IMR-90 (cell line): ENCODE measurements around the gene MECP2. TPM values are rescaled to one million over a fixed set of nuclear protein-coding genes. Genes with fewer than 3 reads are reported as not detected.
A peak's percentile ranks its signal among the peaks of the same experiment; 100 is the strongest.

Source experiments
- ATAC-seq: fragments of 200-7000 bp; cut with Tn5 transposase; 2 replicates; pipeline ENCODE4 v1.9.1; 2020; ENCODE audit warnings: low read depth, mild to moderate bottlenecking, moderate library complexity
- BruUV-seq: library from RNA; stranded (reverse); fragments of 400-500 nt; replicated peaks from 2 replicates; lab custom pipeline; 2021; lab: Mats Ljungman, UMichigan
- CTCF ChIA-PET: fragments of 300-600 bp; formaldehyde crosslinking; extraction: SDS; loops from one replicate; lab custom pipeline; 2021; ENCODE audit warnings: antibody characterized with exemption; lab: Yijun Ruan, JAX
- POLR2A ChIA-PET: fragments of 300-600 bp; sonication (Branson Sonifier 250); formaldehyde crosslinking; loops from one replicate; lab custom pipeline; 2022; ENCODE audit warnings: antibody characterized with exemption; ENCODE audit not compliant: unreplicated experiment; lab: Charles Lee
- DNase-seq: peaks from one replicate; pipeline ENCODE4 v3.0.0; 2013
- H2AFZ ChIP-seq: replicated peaks from 2 replicates; pipeline ENCODE3; 2013; ENCODE audit warnings: low read length, mild to moderate bottlenecking; ENCODE audit not compliant: poor library complexity
- H2AK5ac ChIP-seq: 2 replicates; pipeline ENCODE4 v1.6.1; 2013; ENCODE audit warnings: low read depth, low read length, inconsistent platforms
- H2AK9ac ChIP-seq: replicated peaks from 2 replicates; pipeline ENCODE3; 2013; ENCODE audit warnings: mild to moderate bottlenecking, low read depth, low read length, moderate library complexity; ENCODE audit not compliant: poor library complexity
- H2BK120ac ChIP-seq: 2 replicates; pipeline ENCODE4 v1.6.1; 2013; ENCODE audit warnings: low read depth, low read length, inconsistent platforms
- H2BK15ac ChIP-seq: 3 replicates; pipeline ENCODE4 v1.6.1; 2013; ENCODE audit warnings: low read depth, low read length, inconsistent platforms
- H2BK20ac ChIP-seq: 2 replicates; pipeline ENCODE4 v1.6.1; 2013; ENCODE audit warnings: low read depth, mild to moderate bottlenecking, inconsistent platforms, low read length, moderate library complexity
- H2BK5ac ChIP-seq: 2 replicates; pipeline ENCODE4 v1.6.1; 2013; ENCODE audit warnings: mild to moderate bottlenecking, low read depth, low read length, inconsistent platforms; ENCODE audit not compliant: poor library complexity, severe bottlenecking
- H3K14ac ChIP-seq: replicated peaks from 2 replicates; pipeline ENCODE4 v1.6.1; 2013; ENCODE audit warnings: low read depth, low read length, inconsistent platforms
- H3K18ac ChIP-seq: 2 replicates; pipeline ENCODE4 v1.6.1; 2013; ENCODE audit warnings: low read depth, low read length, control low read depth
- H3K23ac ChIP-seq: 2 replicates; pipeline ENCODE4 v1.6.1; 2013; ENCODE audit warnings: low read depth, low read length, inconsistent platforms
- H3K27ac ChIP-seq: 2 replicates; pipeline ENCODE4 v1.5.1; 2013; ENCODE audit warnings: mild to moderate bottlenecking, control low read depth, low read length; ENCODE audit not compliant: insufficient read depth
- H3K27me3 ChIP-seq: 2 replicates; pipeline ENCODE4 v1.6.1; 2013; ENCODE audit warnings: low read length; ENCODE audit not compliant: control insufficient read depth, insufficient read depth
- H3K36me3 ChIP-seq: 2 replicates; pipeline ENCODE4 v1.6.1; 2013; ENCODE audit warnings: low read length, mixed read lengths; ENCODE audit not compliant: control insufficient read depth, insufficient read depth
- H3K4ac ChIP-seq: 2 replicates; pipeline ENCODE4 v1.6.1; 2013; ENCODE audit warnings: low read depth, low read length, inconsistent platforms
- H3K4me1 ChIP-seq: 2 replicates; pipeline ENCODE4 v1.6.1; 2013; ENCODE audit warnings: low read length, mixed read lengths; ENCODE audit not compliant: control insufficient read depth, insufficient read depth
- H3K4me2 ChIP-seq: 2 replicates; pipeline ENCODE4 v1.6.1; 2013; ENCODE audit warnings: low read depth, mild to moderate bottlenecking, control low read depth, low read length, moderate library complexity
- H3K4me3 ChIP-seq: 2 replicates; pipeline ENCODE4 v1.5.1; 2013; ENCODE audit warnings: low read depth, mild to moderate bottlenecking, control low read depth, low read length, moderate library complexity; ENCODE audit not compliant: insufficient read depth
- H3K56ac ChIP-seq: 2 replicates; pipeline ENCODE4 v1.6.1; 2013; ENCODE audit warnings: low read length, inconsistent platforms; ENCODE audit not compliant: insufficient read depth; ENCODE audit errors: extremely low read depth
- H3K79me1 ChIP-seq, 2 experiments: 2 replicates each; pipeline ENCODE4 v1.6.1; 2013; ENCODE audit warnings: low read length in 2 of 2, inconsistent platforms in 1 of 2, low read depth in 1 of 2
- H3K9ac ChIP-seq: 2 replicates; pipeline ENCODE4 v1.6.1; 2013; ENCODE audit warnings: low read depth, low read length, control low read depth
- H3K9me1 ChIP-seq: 2 replicates; pipeline ENCODE4 v1.6.1; 2013; ENCODE audit warnings: low read length, inconsistent platforms; ENCODE audit not compliant: insufficient read depth
- H3K9me3 ChIP-seq: 2 replicates; pipeline ENCODE4 v1.6.1; 2013; ENCODE audit warnings: low read length; ENCODE audit not compliant: control insufficient read depth, insufficient read depth
- H4K20me1 ChIP-seq: 2 replicates; pipeline ENCODE4 v1.6.1; 2013; ENCODE audit warnings: low read length, inconsistent platforms; ENCODE audit not compliant: insufficient read depth
- H4K5ac ChIP-seq: 2 replicates; pipeline ENCODE4 v1.6.1; 2013; ENCODE audit warnings: mild to moderate bottlenecking, low read depth, low read length, control low read depth
- H4K8ac ChIP-seq, 2 experiments: 2 replicates each; pipeline ENCODE4 v1.6.1; 2013; ENCODE audit warnings: low read depth in 2 of 2, low read length in 2 of 2, control low read depth in 1 of 2, inconsistent platforms in 1 of 2
- H4K91ac ChIP-seq: 2 replicates; pipeline ENCODE4 v1.6.1; 2013; ENCODE audit warnings: low read depth, low read length, inconsistent platforms; ENCODE audit not compliant: insufficient read depth
- BHLHE40 ChIP-seq: fragments of 150-350 bp; IDR thresholded peaks from 2 replicates; pipeline ENCODE4 v1.6.1; 2016; ENCODE audit warnings: mild to moderate bottlenecking, low read depth, low read length
- WGBS, 2 experiments: methylation state at CpG; one replicate each; pipeline versions ENCODE4 v1.1.5 to v1.1.7; 2013; ENCODE audit warnings: missing lambda C conversion rate in 2 of 2; ENCODE audit not compliant: insufficient read length in 1 of 2; ENCODE audit errors: extremely low coverage in 2 of 2; 5-methylcytosine and 5-hydroxymethylcytosine counted together
- dilution Hi-C: fragments of 300-500 bp; cut with HindIII; formaldehyde crosslinking; loops from one replicate; pipeline ENCODE4 v1.14.3; 2018; ENCODE audit warnings: low sequenced_read_pairs; ENCODE audit not compliant: unreplicated experiment
- in situ Hi-C: fragments of 300-500 bp; cut with MboI; formaldehyde crosslinking; loops from 3 replicates; pipeline ENCODE4 v1.14.3; 2019; ENCODE audit warnings: low sequenced_read_pairs, inconsistent platforms, mixed read lengths
- intact Hi-C: fragments of 100-400 bp; cut with micrococcal nuclease; formaldehyde crosslinking; loops from 2 replicates; pipeline ENCODE4 v1.10.0; 2022
- polyA plus RNA-seq, 3 experiments: library from polyadenylated mRNA; depleted of rRNA; stranded (reverse); fragments of >200 nt; gene quantifications; 2 replicates each; pipeline ENCODE4 v1.2.3, GENCODE V29; 2012; ENCODE audit warnings: low replicate concordance in 1 of 3
- total RNA-seq: library from RNA; depleted of rRNA; stranded (reverse); fragments of >200 nt; gene quantifications from 2 replicates; pipeline ENCODE4 v1.2.3, GENCODE V29; 2012

Gene MECP2
- total and polyA plus RNA-seq, 2 of the 4 experiments (the other 2 are of a cell fraction), result 8.4 to 10.1 TPM

DNA sequence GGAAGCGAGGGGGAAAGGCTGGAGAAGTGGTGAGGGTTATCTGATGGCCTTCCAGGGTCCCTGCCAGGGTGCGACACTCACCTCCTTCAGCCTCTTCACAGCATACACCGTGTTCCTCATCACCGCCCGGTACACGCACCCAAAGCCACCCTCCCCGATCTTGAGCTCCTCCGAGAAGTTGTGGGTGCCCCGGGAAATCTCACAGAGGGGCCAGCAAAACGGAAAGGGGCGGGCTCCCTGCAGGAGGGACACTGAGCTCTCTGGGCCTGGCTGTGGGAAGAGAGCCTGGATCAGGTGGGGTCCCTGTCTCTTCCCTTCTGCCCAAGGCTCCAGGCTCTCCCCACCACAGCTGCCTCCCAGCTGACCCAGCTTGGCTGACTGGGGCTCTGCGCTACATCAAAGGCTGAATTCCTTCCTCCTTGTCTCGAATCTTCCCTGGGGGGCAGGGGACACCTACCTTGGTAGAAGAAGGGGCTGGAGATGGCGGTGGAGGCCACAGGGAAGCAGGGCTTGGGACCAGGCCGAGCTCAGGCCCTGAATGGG, 78.9 kb downstream of the MECP2 start:
- H3K36me3 ChIP-seq, result peaks cover 20% of the 10 kb centered on the region
- H2AK5ac ChIP-seq, result peak overlapping the region; percentile 89
- no peak overlapping the region for H2BK20ac ChIP-seq
- peak overlapping the region; percentile 82 for H2AFZ ChIP-seq
- H2BK120ac ChIP-seq, result peak overlapping the region; percentile 13; the same call in 1 of the 2 replicates
- peak overlapping the region; percentile 97 for H2AK9ac ChIP-seq
- POLR2A ChIA-PET, result no interaction called here
- no peaks in the 10 kb centered on the region for H3K27me3 ChIP-seq
- TF ChIP-seq BHLHE40, result no peak
- peak overlapping the region; percentile 66 for H4K91ac ChIP-seq
- peak overlapping the region; percentile 80 to 86; a peak in 3 of 4 replicates for H4K8ac ChIP-seq
- peak overlapping the region; percentile 96 for H3K4me2 ChIP-seq
- intact Hi-C loops (loop anchor here (1.0 kb wide), 1 partner anchor 22 kb away; no protein-coding TSS in a partner anchor), dilution Hi-C loops (no loop called here), in situ Hi-C loops (no loop called here)
- peak overlapping the region; percentile 45; the same call in 1 of the 2 replicates for H3K18ac ChIP-seq
- H3K79me1 ChIP-seq, result peaks cover 0 to 20% of the 10 kb centered on the region in 2 experiments; a peak in 2 of 4 replicates
- peak overlapping the region; percentile 77 for H4K5ac ChIP-seq
- BruUV-seq, result no TSS peak
- no peaks in the 10 kb centered on the region for H3K9me3 ChIP-seq
- no peak for ATAC-seq
- H3K9me1 ChIP-seq, result no peaks in the 10 kb centered on the region
- peaks cover 24% of the 10 kb centered on the region for H3K4me1 ChIP-seq
- peak overlapping the region; percentile 71; the same call in 1 of the 2 replicates for H3K23ac ChIP-seq
- 50% methylated on average over 2 of the region's 15 CpGs; no CpG with 5 or more reads in 1 of the 2 experiments for WGBS, 2 experiments
- H3K4me3 ChIP-seq, result peak overlapping the region; percentile 59
- CTCF ChIA-PET, result no interaction called here
- peak overlapping the region; percentile 74 for H2BK5ac ChIP-seq
- H3K27ac ChIP-seq, result peak overlapping the region; percentile 90
- no peaks in the 10 kb centered on the region for H4K20me1 ChIP-seq
- no peak overlapping the region for H2BK15ac ChIP-seq
- H3K14ac ChIP-seq, result peak overlapping the region; percentile 83
- peak overlapping the region; percentile 91 for H3K9ac ChIP-seq
- H3K56ac ChIP-seq, result 0 out of 2 replicates have a peak overlapping the region, but pooled peaks have one; percentile 3
- no peak for DNase-seq
- peak overlapping the region; percentile 78 for H3K4ac ChIP-seq
